ENCODE results near the gene ZFP91.

Gene ZFP91

GRCh38 chr11:58658623-58659022 is 79.8 kb downstream of the ZFP91 start:
- Histone ChIP-seq H3K79me2 (ENCODE audit: insufficient read depth, low read length) (no peaks in the 10 kb centered on the region), H3K9me2 (replicated peaks; ENCODE audit: insufficient read depth, low read length) (no peaks in the 10 kb centered on the region), H2AFZ (ENCODE audit: low read depth, low read length, severe bottlenecking) (no peak overlapping the region), H3K9ac (ENCODE audit: low read length) (no peak overlapping the region), H3K36me3 (ENCODE audit: low read length) (no peaks in the 10 kb centered on the region), H3K4me3 (ENCODE audit: insufficient read depth, low read length, poor library complexity, severe bottlenecking) (no peak overlapping the region), H4K20me1 (ENCODE audit: low read depth, low read length) (no peaks in the 10 kb centered on the region), H3K27ac (ENCODE audit: low read depth, low read length) (no peak overlapping the region), H3F3A (ENCODE audit: insufficient read depth) (no peaks in the 10 kb centered on the region), H3K9me3 (ENCODE audit: insufficient read depth, low read length) (no peaks in the 10 kb centered on the region), H3K4me2 (ENCODE audit: low read depth, low read length, poor library complexity, severe bottlenecking) (no peak overlapping the region), H3K27me3 (ENCODE audit: low read length) (no peaks in the 10 kb centered on the region)
- TF ChIP-seq EZH2phosphoT487 (conservative IDR thresholded peaks at IDR 0.05; ENCODE audit: low read length) (no peak), CTCF (IDR thresholded peaks at IDR 0.05; ENCODE audit: insufficient read depth, low read length, poor library complexity, severe bottlenecking) (no peak)

GRCh38 chr11:58659404-58659803 is 80.5 kb downstream of the ZFP91 start:
- H3F3A ChIP-seq (ENCODE audit: insufficient read depth), result no peaks in the 10 kb centered on the region
- TF ChIP-seq CTCF (IDR thresholded peaks at IDR 0.05; ENCODE audit: insufficient read depth, low read length, poor library complexity, severe bottlenecking), result no peak
- no peak for TF ChIP-seq EZH2phosphoT487 (conservative IDR thresholded peaks at IDR 0.05; ENCODE audit: low read length)
- no peak overlapping the region for H3K4me3 ChIP-seq (ENCODE audit: insufficient read depth, low read length, poor library complexity, severe bottlenecking)

GRCh38 chr11:58659910-58660570 is 81.2 kb downstream of the ZFP91 start:
- no peak overlapping the region for H2AFZ ChIP-seq (ENCODE audit: low read depth, low read length, severe bottlenecking)
- no peaks in the 10 kb centered on the region for H3K9me3 ChIP-seq (ENCODE audit: insufficient read depth, low read length)
- H3K36me3 ChIP-seq (ENCODE audit: low read length), result no peaks in the 10 kb centered on the region
- H3K4me3 ChIP-seq (ENCODE audit: insufficient read depth, low read length, poor library complexity, severe bottlenecking), result no peak overlapping the region
- TF ChIP-seq CTCF (IDR thresholded peaks at IDR 0.05; ENCODE audit: insufficient read depth, low read length, poor library complexity, severe bottlenecking), result no peak
- TF ChIP-seq EZH2phosphoT487 (conservative IDR thresholded peaks at IDR 0.05; ENCODE audit: low read length), result no peak
- H3K4me2 ChIP-seq (ENCODE audit: low read depth, low read length, poor library complexity, severe bottlenecking), result no peak overlapping the region
- H3F3A ChIP-seq (ENCODE audit: insufficient read depth), result no peaks in the 10 kb centered on the region
- H3K27ac ChIP-seq (ENCODE audit: low read depth, low read length), result no peak overlapping the region
- no peaks in the 10 kb centered on the region for H3K9me2 ChIP-seq (replicated peaks; ENCODE audit: insufficient read depth, low read length)
- H3K79me2 ChIP-seq (ENCODE audit: insufficient read depth, low read length), result no peaks in the 10 kb centered on the region
- H3K9ac ChIP-seq (ENCODE audit: low read length), result no peak overlapping the region
- no peaks in the 10 kb centered on the region for H4K20me1 ChIP-seq (ENCODE audit: low read depth, low read length)
- no peaks in the 10 kb centered on the region for H3K27me3 ChIP-seq (ENCODE audit: low read length)

More at GRCh38 chr11:58659404-58659803, 80.5 kb downstream of the ZFP91 start:
- Histone ChIP-seq H3K9ac (ENCODE audit: low read length) (no peak overlapping the region), H3K79me2 (ENCODE audit: insufficient read depth, low read length) (no peaks in the 10 kb centered on the region), H2AFZ (ENCODE audit: low read depth, low read length, severe bottlenecking) (no peak overlapping the region), H4K20me1 (ENCODE audit: low read depth, low read length) (no peaks in the 10 kb centered on the region), H3K27ac (ENCODE audit: low read depth, low read length) (no peak overlapping the region), H3K36me3 (ENCODE audit: low read length) (no peaks in the 10 kb centered on the region), H3K27me3 (ENCODE audit: low read length) (no peaks in the 10 kb centered on the region), H3K9me3 (ENCODE audit: insufficient read depth, low read length) (no peaks in the 10 kb centered on the region), H3K9me2 (replicated peaks; ENCODE audit: insufficient read depth, low read length) (no peaks in the 10 kb centered on the region), H3K4me2 (ENCODE audit: low read depth, low read length, poor library complexity, severe bottlenecking) (no peak overlapping the region)

Data from SU-DHL-6 (cell line).